Endodermal cell (in vitro differentiated cells): ENCODE data around the gene CENPQ. TPM values are rescaled to one million over a fixed set of nuclear protein-coding genes. Genes with fewer than 3 reads are reported as not detected.

ENCODE experiments used
- DNase-seq: peaks from one replicate; pipeline ENCODE4 v3.0.0-alpha.2; 2017
- H3K27ac ChIP-seq: 2 replicates; pipeline ENCODE4 v1.5.1; 2013; ENCODE audit warnings: mild to moderate bottlenecking, low read depth, low read length, moderate library complexity
- H3K27me3 ChIP-seq: 2 replicates; pipeline ENCODE4 v1.6.1; 2013; ENCODE audit warnings: mild to moderate bottlenecking, low read length, moderate library complexity; ENCODE audit not compliant: insufficient read depth, control insufficient read depth, poor library complexity, severe bottlenecking
- H3K36me3 ChIP-seq: 2 replicates; pipeline ENCODE4 v1.7.0; 2013; ENCODE audit warnings: mild to moderate bottlenecking, low read length, moderate library complexity; ENCODE audit not compliant: control insufficient read depth, insufficient read depth
- H3K4me1 ChIP-seq: one replicate; pipeline ENCODE4 v1.7.0; 2013; ENCODE audit warnings: low read length; ENCODE audit not compliant: control insufficient read depth, insufficient read depth
- H3K4me3 ChIP-seq: 2 replicates; pipeline ENCODE4 v1.5.1; 2013; ENCODE audit warnings: mild to moderate bottlenecking, low read length, moderate library complexity
- H3K9ac ChIP-seq: 2 replicates; pipeline ENCODE4 v1.6.1; 2013; ENCODE audit warnings: mild to moderate bottlenecking, low read length, moderate library complexity; ENCODE audit not compliant: poor library complexity, severe bottlenecking; ENCODE audit errors: extremely low read depth
- H3K9me3 ChIP-seq: 2 replicates; pipeline ENCODE4 v1.6.1; 2013; ENCODE audit warnings: mild to moderate bottlenecking, low read length, moderate library complexity; ENCODE audit not compliant: control insufficient read depth
- H3K27ac Mint-ChIP-seq: 2 replicates; pipeline ENCODE4 v1.8.0; 2020; ENCODE audit warnings: mixed read lengths
- H3K27me3 Mint-ChIP-seq: 2 replicates; pipeline ENCODE4 v1.8.0; 2021; ENCODE audit warnings: mild to moderate bottlenecking, mixed read lengths; ENCODE audit not compliant: insufficient read depth
- H3K36me3 Mint-ChIP-seq: 2 replicates; pipeline ENCODE4 v1.8.0; 2020; ENCODE audit warnings: low read depth, mixed read lengths
- H3K4me1 Mint-ChIP-seq: 2 replicates; pipeline ENCODE4 v1.8.0; 2020; ENCODE audit warnings: mixed read lengths
- H3K4me3 Mint-ChIP-seq: 2 replicates; pipeline ENCODE4 v1.8.0; 2020; ENCODE audit warnings: mild to moderate bottlenecking, moderate library complexity, mixed read lengths
- H3K9me3 Mint-ChIP-seq: 2 replicates; pipeline ENCODE4 v1.8.0; 2020; ENCODE audit warnings: mild to moderate bottlenecking, mixed read lengths
- CTCF ChIP-seq: fragments of 200-600 bp; sonication (generic); conservative IDR thresholded peaks from 2 replicates; pipeline ENCODE4 v1.5.0; 2021; ENCODE audit warnings: antibody characterized with exemption, mild to moderate bottlenecking
- WGBS, 2 experiments: methylation state at CpG; one replicate each; pipeline versions ENCODE4 v1.1.5 to v1.1.7; 2013; ENCODE audit warnings: missing lambda C conversion rate in 2 of 2, mixed read lengths in 1 of 2; ENCODE audit not compliant: insufficient coverage in 1 of 2, insufficient read length in 1 of 2; 5-methylcytosine and 5-hydroxymethylcytosine counted together
- total RNA-seq, 2 donors: library from RNA; stranded (reverse); fragmentation: NEBNext Ultra II Directional in 1 of 2; extraction: Animal tissue kit (Norgen Biotek cat#: 25700) in 1 of 2; gene quantifications; 2 replicates in 1 of 2; 3 replicates in 1 of 2; pipeline ENCODE4 v1.2.1, GENCODE V29; 2021

CENPQ gene
- total RNA-seq, 2 donors from 2014 or later = 13.9 to 22.2 TPM

- no peak for DNase-seq
- Mint-ChIP-seq H3K9me3 (no peaks in the 10 kb centered on the region), H3K27me3 (peaks cover 4% of the 10 kb centered on the region), H3K27ac (no peak overlapping the region), H3K4me1 (no peaks in the 10 kb centered on the region), H3K4me3 (no peak overlapping the region), H3K36me3 (no peaks in the 10 kb centered on the region)
- H3K27me3 ChIP-seq = no peaks in the 10 kb centered on the region
- no peak overlapping the region for H3K9ac ChIP-seq
- no peak overlapping the region for H3K27ac ChIP-seq
- WGBS, 2 experiments = 85 to 92% methylated on average over 3 to 4 of the region's 4 CpGs
- TF ChIP-seq CTCF = no peak
- no peaks in the 10 kb centered on the region for H3K36me3 ChIP-seq
- H3K4me1 ChIP-seq = no peaks in the 10 kb centered on the region
- H3K4me3 ChIP-seq = no peak overlapping the region
- H3K9me3 ChIP-seq = no peaks in the 10 kb centered on the region
Measured at GRCh38 chr6:49516147-49516505, 53.0 kb downstream of the CENPQ start.

GRCh38 chr6:49517919-49518318 is 54.7 kb downstream of the CENPQ start:
- H3K4me1 Mint-ChIP-seq = peaks cover 1% of the 10 kb centered on the region
- Histone ChIP-seq H3K27me3 (no peaks in the 10 kb centered on the region), H3K9ac (no peak overlapping the region), H3K27ac (no peak overlapping the region), H3K36me3 (no peaks in the 10 kb centered on the region), H3K4me1 (no peaks in the 10 kb centered on the region), H3K9me3 (no peaks in the 10 kb centered on the region), H3K4me3 (no peak overlapping the region)
- H3K36me3 Mint-ChIP-seq = no peaks in the 10 kb centered on the region
- no peak for DNase-seq
- no peak for TF ChIP-seq CTCF
- H3K4me3 Mint-ChIP-seq = no peak overlapping the region
- H3K27me3 Mint-ChIP-seq = peaks cover 4% of the 10 kb centered on the region
- H3K27ac Mint-ChIP-seq = no peak overlapping the region
- 89 to 100% methylated on average over 2 of the region's 2 CpGs for WGBS, 2 experiments
- H3K9me3 Mint-ChIP-seq = no peaks in the 10 kb centered on the region

GRCh38 chr6:49519660-49520059 is 56.5 kb downstream of the CENPQ start:
- H3K27ac Mint-ChIP-seq = no peak overlapping the region
- H3K36me3 Mint-ChIP-seq = no peaks in the 10 kb centered on the region
- H3K9me3 ChIP-seq = no peaks in the 10 kb centered on the region
- DNase-seq = no peak
- no peak overlapping the region for H3K27ac ChIP-seq
- peaks cover 5% of the 10 kb centered on the region for H3K4me1 Mint-ChIP-seq
- H3K9me3 Mint-ChIP-seq = no peaks in the 10 kb centered on the region
- TF ChIP-seq CTCF = no peak
- H3K9ac ChIP-seq = no peak overlapping the region
- no peaks in the 10 kb centered on the region for H3K4me1 ChIP-seq
- no peaks in the 10 kb centered on the region for H3K36me3 ChIP-seq
- H3K27me3 Mint-ChIP-seq = peaks cover 4% of the 10 kb centered on the region
- H3K4me3 Mint-ChIP-seq = no peak overlapping the region
- H3K27me3 ChIP-seq = no peaks in the 10 kb centered on the region
- WGBS, 2 experiments = 94% methylated on average over 1 of the region's 1 CpG; no CpG with 5 or more reads in 1 of the 2 experiments
- H3K4me3 ChIP-seq = no peak overlapping the region
